Peyer's patch (tissue), 4 donors: ENCODE data around the gene HOXD10. TPM values are rescaled to one million over a fixed set of nuclear protein-coding genes. Genes with fewer than 3 reads are reported as not detected.
A peak's percentile ranks its signal among the peaks of the same experiment; 100 is the strongest.

Experiments
- DNase-seq, 3 donors: peaks; one replicate each; pipeline ENCODE4 v3.0.0-alpha.2; 2017 to 2019
- H3K27ac ChIP-seq, 4 donors: fragments of 200-600 bp; sonication (generic); one replicate each; pipeline ENCODE4 v1.5.1; 2016 to 2019
- H3K27me3 ChIP-seq, 2 donors: fragments of 200-600 bp; sonication (generic); one replicate each; pipeline ENCODE4 v1.5.1; 2019
- H3K36me3 ChIP-seq, 3 donors: fragments of 200-600 bp; sonication (generic); one replicate each; pipeline ENCODE4 v1.5.1; 2016 to 2019
- H3K4me1 ChIP-seq, 4 donors: fragments of 200-600 bp; sonication (generic); one replicate each; pipeline ENCODE4 v1.5.1; 2016 to 2019
- H3K4me3 ChIP-seq, 4 donors: fragments of 200-600 bp; sonication (generic); 1 replicate in 3 of 4; 2 replicates in 1 of 4; pipeline ENCODE4 v1.5.1; 2016 to 2019; ENCODE audit warnings: mild to moderate bottlenecking in 1 of 4
- H3K9me3 ChIP-seq, 4 donors: fragments of 200-600 bp; sonication (generic); one replicate each; pipeline ENCODE4 v1.5.1; 2016 to 2019; ENCODE audit warnings: mild to moderate bottlenecking in 1 of 4
- CTCF ChIP-seq, 6 experiments: fragments of 450-650 bp in 4 of 6; fragments of 200-600 bp in 2 of 6; sonication (generic) in 1 of 6; IDR thresholded peaks; one replicate each; pipeline ENCODE4 v1.5.1; 2017 to 2019; ENCODE audit warnings: antibody characterized with exemption in 6 of 6, mild to moderate bottlenecking in 3 of 6, moderate library complexity in 1 of 6
- POLR2A ChIP-seq, 2 donors: fragments of 450-650 bp; IDR thresholded peaks; one replicate each; pipeline ENCODE4 v1.5.1; 2017; ENCODE audit warnings: antibody characterized with exemption in 2 of 2, mild to moderate bottlenecking in 2 of 2, moderate library complexity in 2 of 2
- total RNA-seq, 4 donors: library from RNA; depleted of rRNA; stranded (reverse); fragments of >200 nt; gene quantifications; one replicate each; pipeline ENCODE4 v1.1.0, GENCODE V29; 2016

Gene HOXD10
- total RNA-seq, 4 donors from 2014 or later = not detected

DNA sequence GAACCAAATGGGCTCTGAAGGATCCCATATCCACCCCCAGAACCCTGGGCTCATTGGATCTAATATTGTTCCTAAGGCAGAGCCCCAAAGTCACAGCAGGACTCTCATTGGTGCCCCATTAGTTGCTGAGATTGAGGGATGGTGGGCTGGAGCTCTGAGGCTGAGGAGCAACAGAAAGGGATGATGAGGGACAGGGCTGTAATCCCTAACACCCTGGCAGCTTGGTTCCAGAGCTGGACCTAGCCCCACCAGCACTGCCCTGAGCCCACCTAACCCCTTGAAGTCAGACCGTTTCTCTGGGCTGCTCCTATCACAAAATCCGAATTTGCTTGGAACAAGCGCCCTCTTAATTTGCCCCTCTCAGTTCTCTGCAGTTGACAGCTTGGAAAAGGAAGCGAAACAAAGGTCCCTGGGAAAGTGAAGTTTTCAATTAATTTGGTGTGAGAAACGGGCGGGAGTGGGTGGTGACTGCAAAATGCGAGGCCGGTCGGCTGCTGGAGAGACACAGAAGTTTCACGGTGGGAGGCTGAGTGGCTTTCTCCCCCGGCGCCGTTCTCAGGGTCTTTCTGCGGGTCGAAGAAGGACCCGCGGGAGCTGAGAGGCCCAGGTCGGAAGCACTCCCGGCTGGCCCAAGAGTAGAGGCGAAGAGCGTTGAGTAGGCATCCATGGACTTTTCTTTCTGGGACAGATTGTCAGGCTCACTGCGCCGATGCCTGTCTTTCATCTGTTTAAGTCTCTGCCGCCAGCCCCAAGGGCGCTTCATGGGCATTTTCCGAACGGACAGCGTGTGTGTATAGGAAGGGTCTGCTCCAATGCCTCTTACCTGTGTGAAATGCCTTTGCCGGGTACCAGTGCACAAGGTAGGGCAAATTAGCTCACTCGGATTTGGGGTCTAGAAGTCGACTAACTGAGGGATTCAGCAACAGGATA lies 25.0 kb upstream of the HOXD10 start:
- Histone ChIP-seq H3K27ac (no peak overlapping the region), H3K27me3 (peaks cover 0 to 81% of the 10 kb centered on the region in 2 donors), H3K4me1 (peaks cover 0 to 26% (median 6%) of the 10 kb centered on the region in 4 donors), H3K36me3 (no peaks in the 10 kb centered on the region), H3K4me3 (no peak overlapping the region), H3K9me3 (no peaks in the 10 kb centered on the region)
- TF ChIP-seq CTCF (IDR thresholded peaks at IDR 0.05) = no peak
- no peak for TF ChIP-seq POLR2A (IDR thresholded peaks at IDR 0.05)
- DNase-seq = peak in 1 of 3 donors; percentile 47

- Histone ChIP-seq H3K36me3 (no peaks in the 10 kb centered on the region), H3K27ac (no peak within 1 kb of the TSS), H3K27me3 (peaks cover 0 to 81% of the 10 kb centered on the region in 2 donors), H3K9me3 (no peaks in the 10 kb centered on the region), H3K4me1 (peaks cover 0 to 35% (median 6%) of the 10 kb centered on the region in 4 donors), H3K4me3 (peak within 1 kb of the TSS in 3 of 4 donors; percentile 12 to 44 (median 37))
- TF ChIP-seq POLR2A (IDR thresholded peaks at IDR 0.05) (no peak), CTCF (IDR thresholded peaks at IDR 0.05) (no peak)
- peak in 2 of 3 donors; percentile 37 to 53 for DNase-seq
Measured at GRCh38 chr2:176092270-176093144, 24.1 kb upstream of the HOXD10 start, which contains the start of gene HOXD13. Gene HOXD13 (plus strand): TSS chr2:176092721. CDS start chr2:176092891, 170 bp downstream.

GRCh38 chr2:176093145-176093897 lies 23.3 kb upstream of the HOXD10 start:
- peaks cover 0 to 34% (median 3%) of the 10 kb centered on the region in 4 donors for H3K4me1 ChIP-seq
- H3K4me3 ChIP-seq = peak overlapping the region in 3 of 4 donors; percentile 12 to 44 (median 37)
- no peak for TF ChIP-seq CTCF (IDR thresholded peaks at IDR 0.05)
- no peak overlapping the region for H3K27ac ChIP-seq
- peak in 2 of 3 donors; percentile 40 to 53 for DNase-seq
- H3K36me3 ChIP-seq = no peaks in the 10 kb centered on the region
- no peaks in the 10 kb centered on the region for H3K9me3 ChIP-seq
- H3K27me3 ChIP-seq = peaks cover 0 to 83% of the 10 kb centered on the region in 2 donors

DNA sequence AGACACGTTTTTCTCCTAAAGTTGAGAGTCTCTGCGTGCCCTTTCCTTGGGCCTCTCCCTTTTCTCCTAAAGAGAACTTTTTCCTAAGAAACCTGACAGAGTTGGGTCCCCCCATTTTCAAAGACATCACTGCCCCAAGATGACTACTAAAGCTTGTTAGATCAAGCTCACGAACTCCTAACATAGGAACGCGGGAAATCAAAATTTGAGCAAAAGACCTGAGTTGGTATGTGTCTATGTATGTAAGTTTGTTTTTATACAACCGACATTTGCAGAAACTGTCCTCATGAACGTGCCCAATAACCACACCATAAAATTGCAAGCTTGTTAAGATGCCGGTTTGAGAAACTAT lies 22.7 kb upstream of the HOXD10 start:
- no peak for DNase-seq
- H3K4me3 ChIP-seq = no peak overlapping the region
- no peak overlapping the region for H3K27ac ChIP-seq
- H3K36me3 ChIP-seq = no peaks in the 10 kb centered on the region
- peaks cover 0 to 33% (median 2%) of the 10 kb centered on the region in 4 donors for H3K4me1 ChIP-seq
- TF ChIP-seq POLR2A (IDR thresholded peaks at IDR 0.05) = no peak
- no peak for TF ChIP-seq CTCF (IDR thresholded peaks at IDR 0.05)
- H3K9me3 ChIP-seq = no peaks in the 10 kb centered on the region
- H3K27me3 ChIP-seq = peaks cover 0 to 88% of the 10 kb centered on the region in 2 donors

GRCh38 chr2:176094349-176094748 lies 22.2 kb upstream of the HOXD10 start:
- no peak overlapping the region for H3K4me3 ChIP-seq
- H3K9me3 ChIP-seq = no peaks in the 10 kb centered on the region
- no peak for DNase-seq
- peaks cover 0 to 33% (median 2%) of the 10 kb centered on the region in 4 donors for H3K4me1 ChIP-seq
- TF ChIP-seq POLR2A (IDR thresholded peaks at IDR 0.05) (no peak), CTCF (IDR thresholded peaks at IDR 0.05) (no peak)
- H3K36me3 ChIP-seq = no peaks in the 10 kb centered on the region
- H3K27me3 ChIP-seq = peaks cover 0 to 93% of the 10 kb centered on the region in 2 donors
- H3K27ac ChIP-seq = no peak overlapping the region
